ENCODE measurements around the gene AADACL2.

Gene AADACL2

DNA sequence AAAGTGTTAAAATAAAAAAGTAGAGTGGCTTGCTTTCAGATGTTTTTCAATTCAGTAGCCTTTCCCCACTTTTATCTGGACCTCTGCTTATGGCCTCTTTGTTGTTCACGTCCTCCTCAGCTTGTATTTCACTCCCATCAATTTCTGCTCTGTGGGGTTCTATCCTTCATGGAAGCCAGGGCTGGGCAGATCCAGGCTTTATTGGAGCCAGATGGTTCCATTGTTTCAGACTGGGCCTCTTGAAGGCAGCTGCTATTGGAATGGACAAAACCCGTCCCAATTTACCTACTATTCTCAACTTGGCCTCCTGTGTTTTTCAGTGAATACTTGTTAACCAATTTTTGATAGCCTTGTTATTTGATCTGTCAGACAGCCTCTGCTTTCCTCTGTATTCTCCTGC lies 10.9 kb upstream of the AADACL2 start:
- Histone ChIP-seq H3K27me3 (ENCODE audit: control insufficient read depth in 1 of 2, insufficient read depth in 2 of 2, low read length in 2 of 2) (no peaks in the 10 kb centered on the region), H3K4me3 (ENCODE audit: low read depth in 1 of 2, low read length in 2 of 2) (no peak overlapping the region), H3K9me3 (ENCODE audit: control insufficient read depth in 1 of 2, low read length in 2 of 2) (no peaks in the 10 kb centered on the region), H3K4me1 (ENCODE audit: control insufficient read depth in 1 of 2, insufficient read depth in 2 of 2, low read length in 2 of 2) (no peaks in the 10 kb centered on the region), H3K27ac (ENCODE audit: low read depth, low read length) (no peak overlapping the region), H3K9ac (ENCODE audit: low read depth in 1 of 2, low read length in 2 of 2) (no peak overlapping the region), H3K36me3 (ENCODE audit: control insufficient read depth in 1 of 2, insufficient read depth in 2 of 2, low read length in 2 of 2) (no peaks in the 10 kb centered on the region)

DNA sequence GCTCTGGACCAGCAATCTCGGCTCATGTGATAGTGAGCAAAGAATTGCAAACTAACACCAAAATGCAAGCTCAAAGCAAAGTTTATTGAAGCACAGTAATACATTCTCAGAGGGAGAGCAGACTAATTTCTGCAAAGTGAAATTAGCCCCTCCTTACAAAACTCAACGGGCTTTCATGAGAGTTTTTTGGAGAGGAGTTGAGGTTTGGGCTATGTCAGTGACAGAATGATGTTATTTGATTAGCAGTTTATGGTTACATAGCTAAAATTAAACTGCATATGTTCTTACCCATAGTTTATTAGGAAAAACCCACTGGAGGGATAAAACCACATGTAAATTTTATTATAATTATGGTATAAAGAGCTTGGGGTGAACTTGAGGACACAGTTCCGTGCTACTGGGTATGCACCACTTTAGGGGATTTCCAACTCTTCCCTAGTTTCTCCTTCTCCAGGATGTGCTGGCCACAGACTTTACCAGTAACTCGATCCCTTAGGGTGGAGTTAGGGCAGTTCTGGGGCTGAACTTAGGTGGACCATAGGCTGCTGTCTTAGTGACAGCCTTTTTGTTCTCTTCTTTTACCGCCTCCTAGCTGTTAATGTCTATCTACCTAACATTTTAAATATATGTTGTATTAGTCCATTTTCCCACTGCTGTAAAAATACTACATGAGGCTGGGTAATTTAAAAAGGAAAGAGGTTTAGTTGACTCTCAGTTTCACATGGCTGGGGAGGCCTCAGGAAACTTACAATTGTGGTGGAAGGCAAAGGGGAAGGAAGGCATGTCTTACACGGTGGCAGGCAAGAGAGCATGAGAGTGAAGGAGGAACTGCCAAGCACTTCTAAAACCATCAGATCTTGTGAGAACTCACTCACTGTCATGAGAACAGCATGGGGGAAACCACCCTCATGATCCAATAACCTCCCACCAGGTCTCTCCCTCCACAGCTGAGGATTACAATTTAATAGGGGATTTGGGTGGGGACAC lies 8.9 kb upstream of the AADACL2 start:
- Histone ChIP-seq H3K9me3 (ENCODE audit: control insufficient read depth in 1 of 2, low read length in 2 of 2) (no peaks in the 10 kb centered on the region), H3K27ac (ENCODE audit: low read depth, low read length) (no peak overlapping the region), H3K27me3 (ENCODE audit: control insufficient read depth in 1 of 2, insufficient read depth in 2 of 2, low read length in 2 of 2) (no peaks in the 10 kb centered on the region), H3K9ac (ENCODE audit: low read depth in 1 of 2, low read length in 2 of 2) (no peak overlapping the region), H3K4me3 (ENCODE audit: low read depth in 1 of 2, low read length in 2 of 2) (no peak overlapping the region), H3K4me1 (ENCODE audit: control insufficient read depth in 1 of 2, insufficient read depth in 2 of 2, low read length in 2 of 2) (no peaks in the 10 kb centered on the region), H3K36me3 (ENCODE audit: control insufficient read depth in 1 of 2, insufficient read depth in 2 of 2, low read length in 2 of 2) (no peaks in the 10 kb centered on the region)

DNA sequence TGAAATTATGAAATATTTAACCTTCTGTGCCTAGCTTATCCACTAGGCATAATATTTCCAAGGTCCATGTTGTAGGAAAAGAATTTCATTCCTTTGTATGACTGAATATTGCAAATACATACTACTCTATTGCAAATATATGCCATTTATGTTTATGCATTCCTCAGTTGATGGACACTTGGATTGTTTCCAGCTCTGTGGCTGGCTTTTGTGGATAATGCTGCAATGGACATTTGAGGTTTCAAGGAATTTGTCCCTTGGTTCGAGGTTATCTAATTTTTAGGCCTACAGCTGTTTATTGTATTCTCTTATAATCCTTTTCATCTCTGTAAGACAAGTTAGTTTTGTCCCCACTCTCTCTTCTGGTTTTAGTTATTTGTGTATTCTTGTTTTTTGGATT lies 7.7 kb upstream of the AADACL2 start:
- Histone ChIP-seq H3K9me3 (ENCODE audit: control insufficient read depth in 1 of 2, low read length in 2 of 2) (no peaks in the 10 kb centered on the region), H3K4me1 (ENCODE audit: control insufficient read depth in 1 of 2, insufficient read depth in 2 of 2, low read length in 2 of 2) (no peaks in the 10 kb centered on the region), H3K4me3 (ENCODE audit: low read depth in 1 of 2, low read length in 2 of 2) (no peak overlapping the region), H3K36me3 (ENCODE audit: control insufficient read depth in 1 of 2, insufficient read depth in 2 of 2, low read length in 2 of 2) (no peaks in the 10 kb centered on the region), H3K27me3 (ENCODE audit: control insufficient read depth in 1 of 2, insufficient read depth in 2 of 2, low read length in 2 of 2) (no peaks in the 10 kb centered on the region), H3K9ac (ENCODE audit: low read depth in 1 of 2, low read length in 2 of 2) (no peak overlapping the region), H3K27ac (ENCODE audit: low read depth, low read length) (no peak overlapping the region)

DNA sequence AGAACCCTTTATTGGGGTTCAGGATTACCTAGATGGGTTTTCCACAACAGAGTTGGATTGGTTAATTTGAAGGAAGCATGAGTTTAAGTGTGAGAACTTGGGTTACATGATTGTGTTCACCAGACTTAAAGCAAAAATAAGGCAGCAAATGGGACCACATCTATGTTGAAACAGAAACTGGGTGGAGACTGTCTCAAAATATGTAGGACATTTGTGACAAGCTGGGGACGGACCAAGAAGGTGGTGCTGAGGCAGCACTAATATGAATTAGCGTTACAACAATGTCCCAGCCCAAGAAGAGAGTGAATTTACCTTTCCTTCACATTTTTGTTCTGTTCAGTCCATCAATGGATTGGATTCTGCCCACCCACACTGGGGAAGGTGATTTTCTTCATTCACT lies 866 bp upstream of the AADACL2 start:
- Histone ChIP-seq H3K27me3 (ENCODE audit: control insufficient read depth in 1 of 2, insufficient read depth in 2 of 2, low read length in 2 of 2) (no peaks in the 10 kb centered on the region), H3K36me3 (ENCODE audit: control insufficient read depth in 1 of 2, insufficient read depth in 2 of 2, low read length in 2 of 2) (no peaks in the 10 kb centered on the region), H3K9me3 (ENCODE audit: control insufficient read depth in 1 of 2, low read length in 2 of 2) (no peaks in the 10 kb centered on the region), H3K4me3 (ENCODE audit: low read depth in 1 of 2, low read length in 2 of 2) (no peak overlapping the region), H3K4me1 (ENCODE audit: control insufficient read depth in 1 of 2, insufficient read depth in 2 of 2, low read length in 2 of 2) (no peaks in the 10 kb centered on the region), H3K9ac (ENCODE audit: low read depth in 1 of 2, low read length in 2 of 2) (no peak overlapping the region), H3K27ac (ENCODE audit: low read depth, low read length) (no peak overlapping the region)

DNA sequence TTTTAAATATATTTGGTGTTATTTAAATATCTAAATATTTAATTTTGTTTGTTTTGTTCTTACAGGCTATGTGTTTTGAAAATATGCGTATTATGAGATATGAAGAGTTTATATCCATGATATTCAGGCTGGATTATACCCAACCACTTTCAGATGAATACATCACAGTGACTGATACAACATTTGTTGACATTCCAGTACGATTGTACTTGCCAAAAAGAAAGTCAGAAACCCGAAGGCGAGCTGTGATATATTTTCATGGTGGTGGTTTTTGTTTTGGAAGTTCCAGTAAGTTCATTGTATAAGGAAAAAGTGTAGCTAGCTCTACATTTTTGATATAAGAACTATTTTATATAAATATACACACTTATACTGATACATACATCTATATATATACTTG lies 6.9 kb downstream of the AADACL2 start:
- no peak overlapping the region for H3K9ac ChIP-seq (ENCODE audit: low read depth in 1 of 2, low read length in 2 of 2)
- no peak overlapping the region for H3K27ac ChIP-seq (ENCODE audit: low read depth, low read length)
- no peak overlapping the region for H3K4me3 ChIP-seq (ENCODE audit: low read depth in 1 of 2, low read length in 2 of 2)
- no peaks in the 10 kb centered on the region for H3K4me1 ChIP-seq (ENCODE audit: control insufficient read depth in 1 of 2, insufficient read depth in 2 of 2, low read length in 2 of 2)
- H3K9me3 ChIP-seq (ENCODE audit: control insufficient read depth in 1 of 2, low read length in 2 of 2) = no peaks in the 10 kb centered on the region
- no peaks in the 10 kb centered on the region for H3K27me3 ChIP-seq (ENCODE audit: control insufficient read depth in 1 of 2, insufficient read depth in 2 of 2, low read length in 2 of 2)
- H3K36me3 ChIP-seq (ENCODE audit: control insufficient read depth in 1 of 2, insufficient read depth in 2 of 2, low read length in 2 of 2) = no peaks in the 10 kb centered on the region

DNA sequence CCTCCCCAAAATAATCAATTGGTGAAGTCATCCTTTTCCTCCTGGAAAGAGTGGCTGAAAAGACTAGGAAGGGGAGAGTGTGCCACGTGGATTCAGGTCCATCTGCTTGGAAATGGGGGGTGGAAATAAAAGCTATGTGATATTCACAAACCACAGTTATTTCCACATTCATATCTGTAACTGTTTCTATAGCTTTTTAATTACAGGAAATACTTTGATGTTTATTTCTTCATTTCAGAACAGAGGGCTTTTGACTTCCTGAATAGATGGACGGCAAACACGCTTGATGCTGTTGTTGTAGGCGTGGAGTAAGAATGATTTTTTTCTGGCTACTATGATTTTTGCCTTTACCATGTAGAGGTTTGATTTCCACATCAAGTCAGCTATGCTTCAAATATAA lies 10.1 kb downstream of the AADACL2 start:
- Histone ChIP-seq H3K27ac (ENCODE audit: low read depth, low read length) (no peak overlapping the region), H3K27me3 (ENCODE audit: control insufficient read depth in 1 of 2, insufficient read depth in 2 of 2, low read length in 2 of 2) (no peaks in the 10 kb centered on the region), H3K9ac (ENCODE audit: low read depth in 1 of 2, low read length in 2 of 2) (no peak overlapping the region), H3K4me1 (ENCODE audit: control insufficient read depth in 1 of 2, insufficient read depth in 2 of 2, low read length in 2 of 2) (no peaks in the 10 kb centered on the region), H3K36me3 (ENCODE audit: control insufficient read depth in 1 of 2, insufficient read depth in 2 of 2, low read length in 2 of 2) (no peaks in the 10 kb centered on the region), H3K4me3 (ENCODE audit: low read depth in 1 of 2, low read length in 2 of 2) (no peak overlapping the region), H3K9me3 (ENCODE audit: control insufficient read depth in 1 of 2, low read length in 2 of 2) (no peaks in the 10 kb centered on the region)

DNA sequence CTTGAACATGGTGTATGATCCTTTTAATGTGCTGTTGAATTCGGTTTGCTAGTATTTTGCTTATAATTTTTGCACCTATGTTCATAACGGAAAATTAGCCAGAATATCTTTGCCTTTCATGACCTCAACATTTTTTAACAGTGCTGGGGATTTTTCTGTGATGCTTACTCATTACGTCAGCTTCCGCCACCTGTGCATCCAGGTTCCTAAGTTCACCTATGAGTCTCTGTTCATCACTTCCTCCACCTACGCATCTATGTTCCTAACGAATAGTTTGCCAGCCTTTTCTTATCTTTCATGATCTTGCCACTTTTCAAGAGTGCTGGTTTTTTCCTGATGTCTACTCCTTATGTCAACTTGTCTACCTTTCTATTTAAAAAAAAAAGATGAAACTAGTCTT lies 16.5 kb downstream of the AADACL2 start:
- Histone ChIP-seq H3K36me3 (ENCODE audit: control insufficient read depth in 1 of 2, insufficient read depth in 2 of 2, low read length in 2 of 2) (no peaks in the 10 kb centered on the region), H3K27ac (ENCODE audit: low read depth, low read length) (no peak overlapping the region), H3K27me3 (ENCODE audit: control insufficient read depth in 1 of 2, insufficient read depth in 2 of 2, low read length in 2 of 2) (no peaks in the 10 kb centered on the region), H3K4me3 (ENCODE audit: low read depth in 1 of 2, low read length in 2 of 2) (no peak overlapping the region), H3K4me1 (ENCODE audit: control insufficient read depth in 1 of 2, insufficient read depth in 2 of 2, low read length in 2 of 2) (no peaks in the 10 kb centered on the region), H3K9me3 (ENCODE audit: control insufficient read depth in 1 of 2, low read length in 2 of 2) (no peaks in the 10 kb centered on the region), H3K9ac (ENCODE audit: low read depth in 1 of 2, low read length in 2 of 2) (no peak overlapping the region)

DNA sequence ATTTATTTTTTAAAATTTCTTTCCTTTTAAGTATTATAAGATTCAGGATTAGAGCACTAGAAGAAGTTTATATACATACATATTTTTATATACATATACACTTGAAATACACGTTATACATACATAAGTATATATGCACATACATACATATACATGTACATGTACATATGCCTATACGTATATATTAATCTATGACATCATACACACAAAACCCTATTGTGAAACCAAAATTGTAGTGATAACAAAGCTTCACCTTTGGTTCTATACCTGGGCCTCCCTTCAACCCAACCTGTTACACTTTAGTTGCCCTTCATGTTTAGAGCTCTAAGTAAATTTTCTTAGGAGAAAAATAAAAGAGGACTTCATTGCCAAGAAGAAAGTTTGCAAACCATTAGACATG lies 17.0 kb downstream of the AADACL2 start:
- Histone ChIP-seq H3K4me3 (ENCODE audit: low read depth in 1 of 2, low read length in 2 of 2) (no peak overlapping the region), H3K27me3 (ENCODE audit: control insufficient read depth in 1 of 2, insufficient read depth in 2 of 2, low read length in 2 of 2) (no peaks in the 10 kb centered on the region), H3K27ac (ENCODE audit: low read depth, low read length) (no peak overlapping the region), H3K36me3 (ENCODE audit: control insufficient read depth in 1 of 2, insufficient read depth in 2 of 2, low read length in 2 of 2) (no peaks in the 10 kb centered on the region), H3K9me3 (ENCODE audit: control insufficient read depth in 1 of 2, low read length in 2 of 2) (no peaks in the 10 kb centered on the region), H3K9ac (ENCODE audit: low read depth in 1 of 2, low read length in 2 of 2) (no peak overlapping the region), H3K4me1 (ENCODE audit: control insufficient read depth in 1 of 2, insufficient read depth in 2 of 2, low read length in 2 of 2) (no peaks in the 10 kb centered on the region)

DNA sequence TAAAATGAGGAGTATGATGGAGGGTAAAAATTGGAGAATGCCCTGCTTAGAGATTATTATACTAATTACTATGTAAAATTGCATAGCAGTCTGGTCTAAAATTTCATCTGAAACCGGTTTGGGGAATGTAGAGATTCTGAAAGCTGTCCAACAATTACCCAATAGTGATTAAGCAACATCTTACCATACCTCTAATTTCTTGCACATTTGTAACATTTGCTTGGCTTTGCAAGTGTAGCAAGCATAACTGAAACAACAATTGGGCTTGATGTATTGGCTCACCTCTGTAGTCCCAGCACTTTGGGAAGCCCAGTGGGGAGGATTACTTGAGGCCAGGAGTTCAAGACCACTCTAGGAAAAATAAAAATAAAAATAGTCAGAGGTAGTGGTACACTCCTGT lies 17.4 kb downstream of the AADACL2 start:
- Histone ChIP-seq H3K4me1 (ENCODE audit: control insufficient read depth in 1 of 2, insufficient read depth in 2 of 2, low read length in 2 of 2) (no peaks in the 10 kb centered on the region), H3K36me3 (ENCODE audit: control insufficient read depth in 1 of 2, insufficient read depth in 2 of 2, low read length in 2 of 2) (no peaks in the 10 kb centered on the region), H3K27me3 (ENCODE audit: control insufficient read depth in 1 of 2, insufficient read depth in 2 of 2, low read length in 2 of 2) (no peaks in the 10 kb centered on the region)

DNA sequence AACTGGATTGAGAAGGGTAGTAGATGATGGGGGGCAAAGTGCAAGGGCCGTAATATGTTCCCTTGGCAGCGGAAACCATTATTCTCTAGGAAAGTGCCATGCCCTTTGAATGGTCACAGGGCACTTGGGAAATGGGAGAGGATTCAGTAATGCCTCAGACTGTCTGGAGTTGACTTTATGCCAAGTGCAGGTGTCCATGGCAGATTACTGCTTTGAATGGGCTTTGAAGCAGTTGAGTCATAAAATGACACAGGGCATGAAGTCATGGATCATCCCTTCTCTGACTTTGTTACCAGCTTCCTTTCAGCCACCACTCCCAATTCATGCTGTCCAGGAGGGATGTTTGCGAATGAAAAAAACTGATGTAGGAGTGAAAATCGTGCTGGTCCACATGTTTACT lies 20.1 kb downstream of the AADACL2 start:
- no peaks in the 10 kb centered on the region for H3K9me3 ChIP-seq (ENCODE audit: control insufficient read depth in 1 of 2, low read length in 2 of 2)
- H3K36me3 ChIP-seq (ENCODE audit: control insufficient read depth in 1 of 2, insufficient read depth in 2 of 2, low read length in 2 of 2) = no peaks in the 10 kb centered on the region
- no peaks in the 10 kb centered on the region for H3K4me1 ChIP-seq (ENCODE audit: control insufficient read depth in 1 of 2, insufficient read depth in 2 of 2, low read length in 2 of 2)
- no peak overlapping the region for H3K9ac ChIP-seq (ENCODE audit: low read depth in 1 of 2, low read length in 2 of 2)
- H3K27me3 ChIP-seq (ENCODE audit: control insufficient read depth in 1 of 2, insufficient read depth in 2 of 2, low read length in 2 of 2) = no peaks in the 10 kb centered on the region
- H3K4me3 ChIP-seq (ENCODE audit: low read depth in 1 of 2, low read length in 2 of 2) = no peak overlapping the region
- no peak overlapping the region for H3K27ac ChIP-seq (ENCODE audit: low read depth, low read length)

More for the DNA sequence above, 17.4 kb downstream of the AADACL2 start:
- Histone ChIP-seq H3K9me3 (ENCODE audit: control insufficient read depth in 1 of 2, low read length in 2 of 2) (no peaks in the 10 kb centered on the region), H3K4me3 (ENCODE audit: low read depth in 1 of 2, low read length in 2 of 2) (no peak overlapping the region), H3K9ac (ENCODE audit: low read depth in 1 of 2, low read length in 2 of 2) (no peak overlapping the region), H3K27ac (ENCODE audit: low read depth, low read length) (no peak overlapping the region)
